Measurements from ENCODE around the gene KDM4C.

The KDM4C gene

GRCh38 chr9:7115606-7116005, 357.8 kb downstream of the KDM4C start:
- DNase-seq, result no peak

GRCh38 chr9:7117676-7118561, 360.1 kb downstream of the KDM4C start:
- no peak for DNase-seq

- DNase-seq, result no peak
Measured at GRCh38 chr9:7118633-7119032, 360.9 kb downstream of the KDM4C start.

- DNase-seq, result no peak
Measured at GRCh38 chr9:7119612-7120011, 361.8 kb downstream of the KDM4C start.

- no peak for DNase-seq
Measured at GRCh38 chr9:7121055-7121454, 363.3 kb downstream of the KDM4C start.

GRCh38 chr9:7121664-7122063, 363.9 kb downstream of the KDM4C start:
- DNase-seq, result no peak

- no peak for DNase-seq
Measured at GRCh38 chr9:7123743-7124142, 366.0 kb downstream of the KDM4C start.

GRCh38 chr9:7125231-7125630, 367.5 kb downstream of the KDM4C start:
- no peak for DNase-seq

- DNase-seq, result no peak
Measured at GRCh38 chr9:7129391-7129790, 371.6 kb downstream of the KDM4C start.

GRCh38 chr9:7130266-7130820, 372.6 kb downstream of the KDM4C start:
- DNase-seq, result no peak

GRCh38 chr9:7132605-7133004, 374.8 kb downstream of the KDM4C start:
- DNase-seq, result no peak

- no peak for DNase-seq
Measured at GRCh38 chr9:7135735-7136134, 378.0 kb downstream of the KDM4C start.

GRCh38 chr9:7137040-7137439, 379.3 kb downstream of the KDM4C start:
- no peak for DNase-seq

- no peak for DNase-seq
Measured at GRCh38 chr9:7137571-7137970, 379.8 kb downstream of the KDM4C start.

- DNase-seq, result no peak
Measured at GRCh38 chr9:7139886-7140285, 382.1 kb downstream of the KDM4C start.

- no peak for DNase-seq
Measured at GRCh38 chr9:7140401-7140800, 382.6 kb downstream of the KDM4C start.

GRCh38 chr9:7143645-7144200, 385.9 kb downstream of the KDM4C start:
- no peak for DNase-seq

GRCh38 chr9:7144265-7145046, 386.7 kb downstream of the KDM4C start:
- DNase-seq, result no peak

GRCh38 chr9:7145361-7146069, 387.7 kb downstream of the KDM4C start:
- no peak for DNase-seq

- no peak for DNase-seq
Measured at GRCh38 chr9:7146582-7146981, 388.8 kb downstream of the KDM4C start.

- DNase-seq, result no peak
Measured at GRCh38 chr9:7147121-7148090, 389.6 kb downstream of the KDM4C start.

Data from activated CD8-positive, alpha-beta memory T cell treated with anti-CD3 and anti-CD28 coated beads, Interleukin-2, amount 50 U/mL, for 48 hours (primary cell).